DOHH2 (cell line): ENCODE results near the gene SMPD3.

Source experiments
- CTCF ChIP-seq: fragments of 200-600 bp; sonication (generic); IDR thresholded peaks from one replicate; pipeline ENCODE4 v1.5.1; 2014; ENCODE audit warnings: antibody characterized with exemption, mild to moderate bottlenecking, low read depth, low read length; ENCODE audit not compliant: poor library complexity, severe bottlenecking
- EZH2phosphoT487 ChIP-seq: fragments of 200-600 bp; sonication (generic); IDR thresholded peaks from 2 replicates; pipeline ENCODE4 v1.6.1; 2017; ENCODE audit warnings: borderline replicate concordance, mild to moderate bottlenecking, antibody characterized with exemption, low read length, moderate library complexity, mixed read lengths

GRCh38 chr16:68372806-68373205 lies 75.5 kb downstream of the SMPD3 start:
- TF ChIP-seq CTCF (no peak), EZH2phosphoT487 (no peak)
